IMR-90 (cell line): ENCODE data around the gene GAL3ST1. TPM values are rescaled to one million over a fixed set of nuclear protein-coding genes. Genes with fewer than 3 reads are reported as not detected.

ENCODE experiments used
- ATAC-seq: fragments of 200-7000 bp; cut with Tn5 transposase; 2 replicates; pipeline ENCODE4 v1.9.1; 2020; ENCODE audit warnings: low read depth, mild to moderate bottlenecking, moderate library complexity
- BruUV-seq: library from RNA; stranded (reverse); fragments of 400-500 nt; replicated peaks from 2 replicates; lab custom pipeline; 2021; lab: Mats Ljungman, UMichigan
- CTCF ChIA-PET: fragments of 300-600 bp; formaldehyde crosslinking; extraction: SDS; loops from one replicate; lab custom pipeline; 2021; ENCODE audit warnings: antibody characterized with exemption; lab: Yijun Ruan, JAX
- POLR2A ChIA-PET: fragments of 300-600 bp; sonication (Branson Sonifier 250); formaldehyde crosslinking; loops from one replicate; lab custom pipeline; 2022; ENCODE audit warnings: antibody characterized with exemption; ENCODE audit not compliant: unreplicated experiment; lab: Charles Lee
- DNase-seq: peaks from one replicate; pipeline ENCODE4 v3.0.0; 2013
- H2AFZ ChIP-seq: replicated peaks from 2 replicates; pipeline ENCODE3; 2013; ENCODE audit warnings: low read length, mild to moderate bottlenecking; ENCODE audit not compliant: poor library complexity
- H2AK5ac ChIP-seq: 2 replicates; pipeline ENCODE4 v1.6.1; 2013; ENCODE audit warnings: low read depth, low read length, inconsistent platforms
- H2AK9ac ChIP-seq: replicated peaks from 2 replicates; pipeline ENCODE3; 2013; ENCODE audit warnings: mild to moderate bottlenecking, low read depth, low read length, moderate library complexity; ENCODE audit not compliant: poor library complexity
- H2BK120ac ChIP-seq: 2 replicates; pipeline ENCODE4 v1.6.1; 2013; ENCODE audit warnings: low read depth, low read length, inconsistent platforms
- H2BK15ac ChIP-seq: 3 replicates; pipeline ENCODE4 v1.6.1; 2013; ENCODE audit warnings: low read depth, low read length, inconsistent platforms
- H2BK20ac ChIP-seq: 2 replicates; pipeline ENCODE4 v1.6.1; 2013; ENCODE audit warnings: low read depth, mild to moderate bottlenecking, inconsistent platforms, low read length, moderate library complexity
- H2BK5ac ChIP-seq: 2 replicates; pipeline ENCODE4 v1.6.1; 2013; ENCODE audit warnings: mild to moderate bottlenecking, low read depth, low read length, inconsistent platforms; ENCODE audit not compliant: poor library complexity, severe bottlenecking
- H3K14ac ChIP-seq: replicated peaks from 2 replicates; pipeline ENCODE4 v1.6.1; 2013; ENCODE audit warnings: low read depth, low read length, inconsistent platforms
- H3K18ac ChIP-seq: 2 replicates; pipeline ENCODE4 v1.6.1; 2013; ENCODE audit warnings: low read depth, low read length, control low read depth
- H3K23ac ChIP-seq: 2 replicates; pipeline ENCODE4 v1.6.1; 2013; ENCODE audit warnings: low read depth, low read length, inconsistent platforms
- H3K27ac ChIP-seq: 2 replicates; pipeline ENCODE4 v1.5.1; 2013; ENCODE audit warnings: mild to moderate bottlenecking, control low read depth, low read length; ENCODE audit not compliant: insufficient read depth
- H3K27me3 ChIP-seq: 2 replicates; pipeline ENCODE4 v1.6.1; 2013; ENCODE audit warnings: low read length; ENCODE audit not compliant: control insufficient read depth, insufficient read depth
- H3K36me3 ChIP-seq: 2 replicates; pipeline ENCODE4 v1.6.1; 2013; ENCODE audit warnings: low read length, mixed read lengths; ENCODE audit not compliant: control insufficient read depth, insufficient read depth
- H3K4ac ChIP-seq: 2 replicates; pipeline ENCODE4 v1.6.1; 2013; ENCODE audit warnings: low read depth, low read length, inconsistent platforms
- H3K4me1 ChIP-seq: 2 replicates; pipeline ENCODE4 v1.6.1; 2013; ENCODE audit warnings: low read length, mixed read lengths; ENCODE audit not compliant: control insufficient read depth, insufficient read depth
- H3K4me2 ChIP-seq: 2 replicates; pipeline ENCODE4 v1.6.1; 2013; ENCODE audit warnings: low read depth, mild to moderate bottlenecking, control low read depth, low read length, moderate library complexity
- H3K4me3 ChIP-seq: 2 replicates; pipeline ENCODE4 v1.5.1; 2013; ENCODE audit warnings: low read depth, mild to moderate bottlenecking, control low read depth, low read length, moderate library complexity; ENCODE audit not compliant: insufficient read depth
- H3K56ac ChIP-seq: 2 replicates; pipeline ENCODE4 v1.6.1; 2013; ENCODE audit warnings: low read length, inconsistent platforms; ENCODE audit not compliant: insufficient read depth; ENCODE audit errors: extremely low read depth
- H3K79me1 ChIP-seq, 2 experiments: 2 replicates each; pipeline ENCODE4 v1.6.1; 2013; ENCODE audit warnings: low read length in 2 of 2, inconsistent platforms in 1 of 2, low read depth in 1 of 2
- H3K9ac ChIP-seq: 2 replicates; pipeline ENCODE4 v1.6.1; 2013; ENCODE audit warnings: low read depth, low read length, control low read depth
- H3K9me1 ChIP-seq: 2 replicates; pipeline ENCODE4 v1.6.1; 2013; ENCODE audit warnings: low read length, inconsistent platforms; ENCODE audit not compliant: insufficient read depth
- H3K9me3 ChIP-seq: 2 replicates; pipeline ENCODE4 v1.6.1; 2013; ENCODE audit warnings: low read length; ENCODE audit not compliant: control insufficient read depth, insufficient read depth
- H4K20me1 ChIP-seq: 2 replicates; pipeline ENCODE4 v1.6.1; 2013; ENCODE audit warnings: low read length, inconsistent platforms; ENCODE audit not compliant: insufficient read depth
- H4K5ac ChIP-seq: 2 replicates; pipeline ENCODE4 v1.6.1; 2013; ENCODE audit warnings: mild to moderate bottlenecking, low read depth, low read length, control low read depth
- H4K8ac ChIP-seq, 2 experiments: 2 replicates each; pipeline ENCODE4 v1.6.1; 2013; ENCODE audit warnings: low read depth in 2 of 2, low read length in 2 of 2, control low read depth in 1 of 2, inconsistent platforms in 1 of 2
- H4K91ac ChIP-seq: 2 replicates; pipeline ENCODE4 v1.6.1; 2013; ENCODE audit warnings: low read depth, low read length, inconsistent platforms; ENCODE audit not compliant: insufficient read depth
- BHLHE40 ChIP-seq: fragments of 150-350 bp; IDR thresholded peaks from 2 replicates; pipeline ENCODE4 v1.6.1; 2016; ENCODE audit warnings: mild to moderate bottlenecking, low read depth, low read length
- MAFK ChIP-seq: IDR thresholded peaks from 2 replicates; pipeline ENCODE4 v1.6.1; 2012; ENCODE audit warnings: low read depth, low read length, improper control_type of control experiment
- MXI1 ChIP-seq: IDR thresholded peaks from 2 replicates; pipeline ENCODE4 v1.6.1; 2012; ENCODE audit warnings: low read depth, mild to moderate bottlenecking, low read length, moderate library complexity, borderline replicate concordance
- USF2 ChIP-seq: fragments of 150-350 bp; IDR thresholded peaks from 2 replicates; pipeline ENCODE4 v1.6.1; 2017; ENCODE audit warnings: mild to moderate bottlenecking, antibody characterized with exemption, low read length, low read depth
- WGBS, 2 experiments: methylation state at CpG; one replicate each; pipeline versions ENCODE4 v1.1.5 to v1.1.7; 2013; ENCODE audit warnings: missing lambda C conversion rate in 2 of 2; ENCODE audit not compliant: insufficient read length in 1 of 2; ENCODE audit errors: extremely low coverage in 2 of 2; 5-methylcytosine and 5-hydroxymethylcytosine counted together
- dilution Hi-C: fragments of 300-500 bp; cut with HindIII; formaldehyde crosslinking; loops from one replicate; pipeline ENCODE4 v1.14.3; 2018; ENCODE audit warnings: low sequenced_read_pairs; ENCODE audit not compliant: unreplicated experiment
- in situ Hi-C: fragments of 300-500 bp; cut with MboI; formaldehyde crosslinking; loops from 3 replicates; pipeline ENCODE4 v1.14.3; 2019; ENCODE audit warnings: low sequenced_read_pairs, inconsistent platforms, mixed read lengths
- intact Hi-C: fragments of 100-400 bp; cut with micrococcal nuclease; formaldehyde crosslinking; loops from 2 replicates; pipeline ENCODE4 v1.10.0; 2022
- polyA plus RNA-seq, 3 experiments: library from polyadenylated mRNA; depleted of rRNA; stranded (reverse); fragments of >200 nt; gene quantifications; 2 replicates each; pipeline ENCODE4 v1.2.3, GENCODE V29; 2012; ENCODE audit warnings: low replicate concordance in 1 of 3
- total RNA-seq: library from RNA; depleted of rRNA; stranded (reverse); fragments of >200 nt; gene quantifications from 2 replicates; pipeline ENCODE4 v1.2.3, GENCODE V29; 2012

Gene GAL3ST1
- total and polyA plus RNA-seq, 2 of the 4 experiments (the other 2 are of a cell fraction) = not detected

- Histone ChIP-seq H2BK5ac (no peak overlapping the region), H4K91ac (no peak overlapping the region), H3K9me3 (no peaks in the 10 kb centered on the region), H3K18ac (no peak overlapping the region), H3K56ac (no peak overlapping the region), H3K9me1 (no peaks in the 10 kb centered on the region), H2AK5ac (no peak overlapping the region), H3K4ac (no peak overlapping the region), H4K5ac (no peak overlapping the region), H2AK9ac (no peak overlapping the region), H3K27me3 (peaks cover 58% of the 10 kb centered on the region), H3K14ac (no peak overlapping the region), H3K79me1 (no peaks in the 10 kb centered on the region), H3K27ac (no peak overlapping the region), H3K23ac (no peak overlapping the region), H3K4me1 (peaks cover 2% of the 10 kb centered on the region; the same call in 1 of the 2 replicates), H4K8ac (no peak overlapping the region), H3K9ac (no peak overlapping the region), H2BK120ac (no peak overlapping the region), H2BK20ac (no peak overlapping the region), H4K20me1 (no peaks in the 10 kb centered on the region; the same call in 1 of the 2 replicates), H3K4me3 (no peak overlapping the region), H2AFZ (no peak overlapping the region), H3K36me3 (no peaks in the 10 kb centered on the region), H2BK15ac (no peak overlapping the region), H3K4me2 (no peak overlapping the region)
- dilution Hi-C loops (no loop called here), in situ Hi-C loops (no loop called here), intact Hi-C loops (no loop called here)
- no TSS peak for BruUV-seq
- ATAC-seq (no peak), DNase-seq (no peak)
- 50% methylated on average over 1 of the region's 4 CpGs; no CpG with 5 or more reads in 1 of the 2 experiments for WGBS, 2 experiments
- CTCF ChIA-PET = no interaction called here
- TF ChIP-seq BHLHE40 (no peak), MXI1 (no peak), USF2 (no peak), MAFK (no peak)
- POLR2A ChIA-PET = no interaction called here
Measured at GRCh38 chr22:30547188-30547587, 27.3 kb downstream of the GAL3ST1 start.
